DOHH2 (cell line): Measurements from ENCODE around the gene ANXA3.

Experiments used
- H3F3A ChIP-seq: fragments of 200-600 bp; sonication (generic), shearing (Covaris generic); 2 replicates; pipeline ENCODE4 v1.6.0; 2016; ENCODE audit warnings: antibody characterized with exemption, mild to moderate bottlenecking; ENCODE audit not compliant: control insufficient read depth, insufficient read depth
- H3K27ac ChIP-seq: fragments of 200-600 bp; sonication (generic); 2 replicates; pipeline ENCODE4 v1.5.1; 2014; ENCODE audit warnings: low read depth, mild to moderate bottlenecking, low read length, moderate library complexity
- H3K27me3 ChIP-seq: fragments of 200-600 bp; sonication (generic); 2 replicates; pipeline ENCODE4 v1.6.1; 2014; ENCODE audit warnings: mild to moderate bottlenecking, low read length, mixed read lengths; ENCODE audit not compliant: control insufficient read depth
- H3K36me3 ChIP-seq: fragments of 200-600 bp; sonication (generic); 2 replicates; pipeline ENCODE4 v1.6.1; 2014; ENCODE audit warnings: mild to moderate bottlenecking, low read length, moderate library complexity, mixed read lengths; ENCODE audit not compliant: control insufficient read depth
- H3K4me1 ChIP-seq: fragments of 200-600 bp; sonication (generic); 2 replicates; pipeline ENCODE4 v1.6.1; 2014; ENCODE audit warnings: mild to moderate bottlenecking, low read length, mixed read lengths; ENCODE audit not compliant: control insufficient read depth
- H3K4me2 ChIP-seq: fragments of 200-600 bp; sonication (generic); 2 replicates; pipeline ENCODE4 v1.6.0; 2014; ENCODE audit warnings: mild to moderate bottlenecking, low read length, moderate library complexity
- H3K4me3 ChIP-seq: fragments of 200-600 bp; sonication (generic); 2 replicates; pipeline ENCODE4 v1.5.1; 2014; ENCODE audit warnings: mild to moderate bottlenecking, low read length, mixed read lengths
- H3K79me2 ChIP-seq: fragments of 200-600 bp; sonication (generic); 2 replicates; pipeline ENCODE4 v1.6.1; 2014; ENCODE audit warnings: mild to moderate bottlenecking, low read length, mixed read lengths; ENCODE audit not compliant: control insufficient read depth
- H3K9me2 ChIP-seq: fragments of 200-600 bp; sonication (generic); replicated peaks from 2 replicates; pipeline ENCODE4 v1.6.1; 2014; ENCODE audit warnings: mild to moderate bottlenecking, low read length, mixed read lengths; ENCODE audit not compliant: control insufficient read depth
- H3K9me3 ChIP-seq: fragments of 200-600 bp; sonication (generic); 2 replicates; pipeline ENCODE4 v1.6.1; 2014; ENCODE audit warnings: antibody characterized with exemption, low read length, mixed read lengths; ENCODE audit not compliant: control insufficient read depth, insufficient read depth
- H4K20me1 ChIP-seq: fragments of 200-600 bp; sonication (generic); 2 replicates; pipeline ENCODE4 v1.6.0; 2014; ENCODE audit warnings: low read depth, mild to moderate bottlenecking, antibody characterized with exemption, low read length, moderate library complexity; ENCODE audit not compliant: control insufficient read depth, insufficient read depth
- EZH2phosphoT487 ChIP-seq: fragments of 200-600 bp; sonication (generic); IDR thresholded peaks from 2 replicates; pipeline ENCODE4 v1.6.1; 2017; ENCODE audit warnings: borderline replicate concordance, mild to moderate bottlenecking, antibody characterized with exemption, low read length, moderate library complexity, mixed read lengths
- TF ChIP-seq, protein P1 (sequence below): fragments of 200-600 bp; sonication (generic); IDR thresholded peaks from one replicate; pipeline ENCODE4 v1.5.1; 2014; ENCODE audit warnings: antibody characterized with exemption, mild to moderate bottlenecking, low read depth, low read length; ENCODE audit not compliant: poor library complexity, severe bottlenecking

Gene ANXA3

DNA sequence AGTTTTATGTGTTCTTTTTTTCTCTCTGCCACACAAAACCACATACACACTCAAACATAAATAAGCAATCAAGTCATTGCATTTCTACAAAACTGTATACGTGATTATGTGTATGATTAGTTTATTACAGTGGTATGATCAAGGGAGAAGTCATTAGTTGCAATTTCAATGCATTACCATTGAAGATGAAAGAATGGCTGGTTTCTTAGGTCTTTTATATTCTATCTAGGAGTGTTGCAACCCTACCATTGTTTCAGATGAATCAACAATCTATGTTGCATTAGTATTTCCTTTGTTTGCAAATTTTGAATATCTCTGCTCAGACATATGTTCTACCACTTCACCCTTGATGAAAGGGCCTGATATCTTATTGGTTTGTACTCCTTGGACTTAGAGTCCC, 6.8 kb downstream of the ANXA3 start:
- H3K9me3 ChIP-seq, result no peaks in the 10 kb centered on the region
- TF ChIP-seq, protein P1, sequence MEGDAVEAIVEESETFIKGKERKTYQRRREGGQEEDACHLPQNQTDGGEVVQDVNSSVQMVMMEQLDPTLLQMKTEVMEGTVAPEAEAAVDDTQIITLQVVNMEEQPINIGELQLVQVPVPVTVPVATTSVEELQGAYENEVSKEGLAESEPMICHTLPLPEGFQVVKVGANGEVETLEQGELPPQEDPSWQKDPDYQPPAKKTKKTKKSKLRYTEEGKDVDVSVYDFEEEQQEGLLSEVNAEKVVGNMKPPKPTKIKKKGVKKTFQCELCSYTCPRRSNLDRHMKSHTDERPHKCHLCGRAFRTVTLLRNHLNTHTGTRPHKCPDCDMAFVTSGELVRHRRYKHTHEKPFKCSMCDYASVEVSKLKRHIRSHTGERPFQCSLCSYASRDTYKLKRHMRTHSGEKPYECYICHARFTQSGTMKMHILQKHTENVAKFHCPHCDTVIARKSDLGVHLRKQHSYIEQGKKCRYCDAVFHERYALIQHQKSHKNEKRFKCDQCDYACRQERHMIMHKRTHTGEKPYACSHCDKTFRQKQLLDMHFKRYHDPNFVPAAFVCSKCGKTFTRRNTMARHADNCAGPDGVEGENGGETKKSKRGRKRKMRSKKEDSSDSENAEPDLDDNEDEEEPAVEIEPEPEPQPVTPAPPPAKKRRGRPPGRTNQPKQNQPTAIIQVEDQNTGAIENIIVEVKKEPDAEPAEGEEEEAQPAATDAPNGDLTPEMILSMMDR, result no peak
- no peaks in the 10 kb centered on the region for H3K79me2 ChIP-seq
- H4K20me1 ChIP-seq, result no peaks in the 10 kb centered on the region
- no peaks in the 10 kb centered on the region for H3K9me2 ChIP-seq
- H3K27me3 ChIP-seq, result peaks cover 14% of the 10 kb centered on the region
- no peaks in the 10 kb centered on the region for H3K36me3 ChIP-seq
- H3K27ac ChIP-seq, result no peak overlapping the region
- no peaks in the 10 kb centered on the region for H3K4me1 ChIP-seq
- H3K4me2 ChIP-seq, result no peak overlapping the region
- H3K4me3 ChIP-seq, result no peak overlapping the region
- H3F3A ChIP-seq, result no peaks in the 10 kb centered on the region

GRCh38 chr4:78560296-78560963, 8.9 kb downstream of the ANXA3 start:
- Histone ChIP-seq H3K36me3 (no peaks in the 10 kb centered on the region), H3K79me2 (no peaks in the 10 kb centered on the region), H3K4me3 (no peak overlapping the region), H3K4me1 (no peaks in the 10 kb centered on the region), H3F3A (no peaks in the 10 kb centered on the region), H3K9me2 (no peaks in the 10 kb centered on the region), H3K27ac (no peak overlapping the region), H4K20me1 (no peaks in the 10 kb centered on the region), H3K4me2 (no peak overlapping the region), H3K27me3 (peaks cover 7% of the 10 kb centered on the region), H3K9me3 (no peaks in the 10 kb centered on the region)
- no peak for TF ChIP-seq EZH2phosphoT487
- TF ChIP-seq, protein P1, result no peak

GRCh38 chr4:78561677-78562076, 10.1 kb downstream of the ANXA3 start:
- Histone ChIP-seq H3K4me1 (no peaks in the 10 kb centered on the region), H3K4me3 (no peak overlapping the region), H4K20me1 (no peaks in the 10 kb centered on the region), H3K27ac (no peak overlapping the region), H3F3A (no peaks in the 10 kb centered on the region), H3K79me2 (no peaks in the 10 kb centered on the region), H3K9me2 (no peaks in the 10 kb centered on the region), H3K36me3 (no peaks in the 10 kb centered on the region), H3K9me3 (no peaks in the 10 kb centered on the region), H3K27me3 (peaks cover 7% of the 10 kb centered on the region), H3K4me2 (no peak overlapping the region)
- TF ChIP-seq, protein P1, result no peak
- no peak for TF ChIP-seq EZH2phosphoT487
